HG03103 (cell line): ENCODE results near the gene SP2.

Experiments
- ATAC-seq: cut with Tn5 transposase; IDR thresholded peaks from one replicate; pipeline ENCODE4 v1.9.1; 2021; ENCODE audit warnings: low read depth; ENCODE audit not compliant: unreplicated experiment

Gene SP2

GRCh38 chr17:47969930-47970724 lies 74.1 kb downstream of the SP2 start:
- no peak for ATAC-seq

DNA sequence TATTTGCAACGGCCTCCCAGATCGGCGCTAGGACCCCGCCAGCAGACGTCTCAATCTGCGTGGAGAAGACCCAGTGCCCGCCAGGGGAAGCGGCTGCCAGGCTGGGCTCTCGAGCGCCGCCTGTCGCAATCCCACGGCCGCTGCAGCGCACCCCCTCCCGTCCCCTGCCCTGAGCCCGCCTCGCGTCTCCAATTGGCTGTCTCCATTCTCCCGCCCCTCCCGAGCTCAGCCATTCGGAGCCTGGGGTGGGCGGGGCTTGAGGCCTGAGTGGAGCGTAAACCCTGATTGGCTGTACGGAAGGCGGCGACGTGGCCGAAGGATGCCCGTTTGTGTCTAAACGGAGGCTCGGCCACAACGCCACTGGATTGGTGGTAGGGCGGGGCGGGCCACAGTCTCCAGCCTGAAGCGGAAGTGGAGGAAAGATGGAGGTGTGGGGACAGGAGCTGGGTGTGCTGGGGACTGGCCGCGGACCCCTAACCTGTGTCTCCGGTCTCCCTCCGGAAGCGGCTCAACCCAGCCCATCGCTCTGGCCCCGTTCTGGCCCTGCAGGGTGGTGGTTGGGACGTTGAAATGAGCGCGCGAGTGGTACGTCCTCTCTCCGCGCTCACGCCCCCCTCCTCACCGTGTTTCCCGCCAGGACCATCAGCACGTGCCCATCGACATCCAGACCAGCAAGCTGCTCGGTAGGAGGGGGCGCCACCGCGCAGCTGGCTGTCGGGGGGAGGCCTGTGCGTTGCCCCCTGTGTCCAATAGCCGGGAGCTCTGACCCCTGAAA lies 74.9 kb downstream of the SP2 start, which contains the start of gene CDK5RAP3:
Gene CDK5RAP3 (plus strand): TSS at position 389 of the 775 bp plus-strand sequence. CDS start 34 bp downstream, at position 423.
- ATAC-seq: peak; percentile 94

DNA sequence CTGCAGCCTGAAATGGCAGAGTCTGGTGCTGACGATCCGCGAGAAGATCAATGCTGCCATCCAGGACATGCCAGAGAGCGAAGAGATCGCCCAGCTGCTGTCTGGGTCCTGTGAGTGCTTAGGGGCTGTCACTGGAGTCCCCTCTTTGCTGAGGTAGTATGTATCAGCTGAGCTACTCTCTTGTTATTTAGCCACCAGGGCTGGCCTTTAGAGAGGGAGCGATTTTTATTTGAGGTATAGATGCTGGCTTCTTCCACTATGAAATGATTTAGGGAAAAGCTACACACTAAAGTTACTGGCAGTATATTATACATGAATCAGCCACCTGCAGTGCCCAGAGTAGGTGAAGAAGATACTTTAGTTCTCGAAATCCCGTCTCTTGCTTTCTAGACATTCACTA lies 77.5 kb downstream of the SP2 start:
- no peak for ATAC-seq

- no peak for ATAC-seq
Observed at GRCh38 chr17:47975189-47975822, 79.3 kb downstream of the SP2 start.

DNA sequence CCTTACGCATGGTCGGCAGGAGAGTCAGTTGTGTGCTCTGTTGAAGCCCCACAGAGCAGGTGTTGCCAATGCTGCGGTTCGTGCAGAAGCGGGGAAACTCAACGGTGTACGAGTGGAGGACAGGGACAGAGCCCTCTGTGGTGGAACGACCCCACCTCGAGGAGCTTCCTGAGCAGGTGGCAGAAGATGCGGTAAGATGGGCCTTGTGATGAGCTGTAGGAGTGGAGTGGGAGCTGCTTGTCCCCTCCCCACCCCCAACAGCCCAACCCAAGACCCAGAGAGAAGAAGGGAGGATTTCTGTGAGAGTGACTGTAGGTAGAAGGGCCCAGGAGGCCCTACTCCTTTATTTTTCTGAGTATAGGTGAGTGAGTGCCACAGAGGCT lies 79.8 kb downstream of the SP2 start:
- ATAC-seq: no peak

DNA sequence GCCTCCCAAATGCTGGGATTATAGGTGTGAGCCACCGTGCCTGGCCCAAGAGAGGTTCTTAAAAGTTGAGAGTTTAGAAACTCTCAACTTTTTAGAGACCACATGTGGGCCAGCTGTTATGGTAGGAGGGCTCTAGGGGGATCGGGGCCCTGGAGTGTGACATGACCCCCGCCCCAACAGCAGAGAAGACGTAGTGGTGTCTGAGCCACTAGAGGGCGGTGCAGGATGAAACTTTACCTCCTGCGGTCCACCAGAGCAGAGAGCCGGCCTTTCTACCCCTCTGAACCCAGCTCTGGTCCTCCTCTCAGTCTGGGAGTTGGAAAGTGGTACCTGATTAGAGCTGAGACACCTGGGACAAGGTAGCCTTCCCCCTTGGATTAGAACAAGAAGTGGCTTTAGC lies 82.3 kb downstream of the SP2 start:
- ATAC-seq: no peak
